IPS-11a (cell line): ENCODE data around the gene MPST.
"Not testable (repeated sequence)": the region's sequence is repeated elsewhere in the genome, so short reads cannot be mapped to it uniquely, and the experiment has no call there.

Experiments used
- H3K4me3 ChIP-seq: one replicate; pipeline ENCODE4 v1.5.1; 2013; ENCODE audit warnings: low read depth, low read length, control low read depth

MPST gene

GRCh38 chr22:37019309-37020191 lies at the start of gene MPST, which contains the start of gene TST:
Gene MPST (plus strand): TSS chr22:37019742. CDS start chr22:37019837, 95 bp downstream.
Gene TST (minus strand): TSS chr22:37019447. CDS start chr22:37018732, 715 bp downstream.
- peak within 1 kb of the TSS; percentile 77 for H3K4me3 ChIP-seq

DNA sequence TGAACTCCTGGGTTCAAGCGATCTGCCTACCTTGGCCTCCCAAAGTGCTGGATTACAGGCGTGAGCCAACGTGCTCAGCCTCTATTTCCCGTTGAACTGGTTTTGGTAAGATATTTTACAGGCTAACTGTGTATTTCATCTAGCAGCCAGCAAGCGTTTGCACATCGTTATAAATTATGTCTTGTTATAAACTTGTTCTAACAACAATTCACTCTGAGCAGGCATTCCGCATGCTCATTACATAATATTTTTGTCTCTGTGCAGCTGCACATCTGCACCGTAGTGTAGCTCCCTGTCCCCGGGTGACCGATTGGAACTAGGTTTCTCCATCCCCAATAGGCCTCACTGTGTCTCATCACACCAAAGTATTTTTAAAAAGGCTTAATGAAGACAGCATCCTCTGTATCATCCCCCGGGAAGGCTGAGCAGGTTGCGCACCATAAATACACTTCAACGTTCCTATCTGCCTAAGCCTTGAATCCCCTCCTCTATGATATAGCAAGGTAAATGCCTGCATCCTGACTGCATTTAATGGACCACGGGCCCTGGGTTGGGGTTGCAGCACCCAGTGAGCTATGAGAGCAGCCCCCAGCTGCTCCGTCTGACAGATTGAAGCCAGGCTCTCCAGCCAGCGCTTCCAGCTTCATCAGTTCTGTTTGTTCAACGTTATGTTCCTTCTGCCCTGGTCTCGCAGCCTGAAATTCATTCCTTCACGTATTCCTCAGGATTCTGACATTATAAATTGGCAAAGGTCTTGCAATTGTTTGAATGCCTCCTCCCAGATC lies 48.0 kb upstream of the MPST start:
- H3K4me3 ChIP-seq, result no peak overlapping the region

DNA sequence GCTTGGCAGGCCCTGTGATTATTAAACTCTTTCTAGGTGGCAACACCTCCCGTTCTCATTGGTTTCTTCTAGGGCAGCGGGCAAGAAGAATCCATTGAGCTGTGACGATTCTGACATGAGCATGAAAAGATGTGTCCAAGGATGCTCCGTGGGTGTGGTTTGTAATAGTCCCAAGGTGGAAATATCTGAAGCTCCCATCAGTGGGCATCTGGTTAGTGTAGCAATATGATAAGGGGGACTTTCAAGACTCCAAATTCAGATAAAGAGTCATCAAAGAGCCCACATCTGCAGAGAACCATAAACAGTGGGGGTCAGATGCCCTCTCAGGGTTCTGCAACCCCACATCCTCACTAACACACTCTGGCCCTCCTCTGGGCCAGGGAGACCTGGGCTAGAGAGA lies 42.9 kb upstream of the MPST start:
- H3K4me3 ChIP-seq, result no peak overlapping the region

GRCh38 chr22:36977401-36977861 lies 42.1 kb upstream of the MPST start:
- no peak overlapping the region for H3K4me3 ChIP-seq

DNA sequence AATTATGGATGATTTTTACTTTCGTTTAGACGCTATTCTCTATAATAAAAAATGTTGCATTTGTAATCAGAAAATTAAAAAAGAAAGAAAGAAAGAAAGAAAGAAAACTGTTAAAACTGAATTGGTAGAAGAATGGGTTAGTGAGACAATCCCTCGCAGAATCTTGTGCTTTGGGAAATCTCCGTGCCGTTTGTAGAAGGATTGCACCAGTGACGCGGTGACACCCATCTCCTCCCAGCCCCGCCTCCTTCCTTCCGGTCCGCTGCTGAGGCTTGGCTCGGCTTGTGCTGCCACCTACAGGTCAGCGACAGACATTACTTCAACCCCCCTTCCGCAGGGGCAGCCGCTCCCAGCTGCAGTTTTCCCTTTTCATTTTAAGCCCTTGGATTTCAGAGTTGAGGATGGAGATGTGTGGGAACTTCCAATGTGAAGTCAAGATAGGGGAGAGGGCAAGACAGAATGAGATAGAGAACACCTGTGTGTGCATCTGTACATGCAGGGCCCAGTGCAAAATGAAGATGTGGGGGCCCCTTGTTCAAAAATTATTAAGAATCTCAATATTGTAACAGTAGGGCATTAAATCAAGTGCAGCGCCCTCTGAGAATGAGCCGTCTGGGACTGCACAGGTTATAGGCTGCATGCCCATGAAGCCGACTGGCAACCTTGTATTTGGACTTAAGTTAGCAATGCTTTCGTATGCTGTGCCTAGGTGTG lies 41.4 kb upstream of the MPST start:
- no peak overlapping the region for H3K4me3 ChIP-seq

- H3K4me3 ChIP-seq, result no peak overlapping the region
Observed at GRCh38 chr22:36979016-36979910, 40.3 kb upstream of the MPST start.

DNA sequence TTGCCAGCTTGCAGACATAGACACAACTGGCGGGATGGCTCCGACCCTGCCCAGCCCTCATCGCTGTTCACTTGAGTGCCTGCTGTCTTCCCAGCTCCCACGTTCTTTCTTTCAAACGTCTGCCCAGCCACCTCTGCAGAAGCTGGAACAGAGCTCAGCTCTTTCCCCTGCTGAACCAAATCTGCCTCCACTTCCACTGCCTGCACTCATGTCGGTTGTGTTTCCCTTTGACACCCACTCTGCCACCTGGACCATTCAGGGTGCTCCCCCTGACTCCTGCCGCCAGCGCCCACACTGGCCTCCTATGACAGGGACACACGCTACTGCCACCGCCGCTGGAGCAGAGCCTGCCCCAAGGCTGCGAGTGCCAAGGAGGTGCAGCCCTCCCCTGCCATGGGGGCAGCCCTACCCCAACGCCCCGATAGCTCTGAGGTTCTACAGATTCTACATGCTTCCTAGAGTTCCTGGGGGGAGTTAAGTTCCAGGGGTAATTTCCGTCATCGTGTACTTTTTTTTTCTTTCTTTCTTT lies 38.2 kb upstream of the MPST start:
- H3K4me3 ChIP-seq, result no peak overlapping the region

DNA sequence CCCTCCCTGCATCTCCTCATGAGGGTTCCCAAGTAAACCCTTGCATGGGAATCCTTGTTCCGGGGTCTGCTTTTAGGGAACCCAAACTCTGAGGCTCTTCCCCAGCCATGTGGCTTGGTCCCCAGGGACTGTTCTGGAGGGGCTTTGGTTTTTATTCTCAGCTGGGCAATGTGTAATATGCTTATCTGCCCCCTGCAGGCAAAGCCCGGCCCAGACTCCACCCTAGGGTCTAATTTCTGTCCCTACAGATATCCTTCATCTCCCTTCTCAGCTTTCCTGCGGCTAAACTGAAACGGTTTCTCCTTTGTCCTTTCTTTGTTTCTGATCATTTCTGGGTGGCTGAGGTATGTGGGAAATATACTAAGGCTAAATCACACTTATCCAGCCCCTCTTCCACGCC lies 37.4 kb upstream of the MPST start:
- no peak overlapping the region for H3K4me3 ChIP-seq

DNA sequence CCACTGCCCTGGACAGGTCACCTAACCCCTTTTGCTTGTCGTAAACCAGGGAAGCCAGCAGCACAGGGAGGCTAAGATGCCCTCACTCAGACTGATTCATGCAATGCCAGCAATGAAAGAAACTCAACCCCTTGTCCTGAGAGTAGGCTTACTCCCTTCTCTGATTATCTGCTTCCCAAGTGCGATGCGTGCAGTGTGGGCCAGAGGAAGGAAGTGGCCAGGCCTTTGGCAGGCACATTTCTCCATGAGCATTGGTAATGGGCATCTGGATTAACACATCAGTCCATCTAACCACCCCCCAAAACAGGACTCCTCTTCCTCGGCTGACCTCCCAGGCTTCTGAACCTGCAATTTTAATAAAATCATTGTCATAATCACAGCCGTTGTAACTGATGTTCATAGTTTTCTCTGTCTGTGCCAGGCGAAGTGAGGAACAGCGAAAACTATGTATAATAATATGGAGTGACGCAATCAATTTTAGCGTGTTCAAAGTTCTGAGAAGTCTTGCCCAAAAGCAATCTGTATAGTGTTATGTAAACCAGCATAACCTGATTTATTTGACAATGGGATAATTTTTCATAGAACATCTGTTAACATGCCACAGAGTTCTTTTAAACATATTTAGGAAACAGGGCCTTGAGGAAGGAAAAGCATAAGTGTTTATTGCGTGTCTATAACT lies 34.2 kb upstream of the MPST start:
- no peak overlapping the region for H3K4me3 ChIP-seq

DNA sequence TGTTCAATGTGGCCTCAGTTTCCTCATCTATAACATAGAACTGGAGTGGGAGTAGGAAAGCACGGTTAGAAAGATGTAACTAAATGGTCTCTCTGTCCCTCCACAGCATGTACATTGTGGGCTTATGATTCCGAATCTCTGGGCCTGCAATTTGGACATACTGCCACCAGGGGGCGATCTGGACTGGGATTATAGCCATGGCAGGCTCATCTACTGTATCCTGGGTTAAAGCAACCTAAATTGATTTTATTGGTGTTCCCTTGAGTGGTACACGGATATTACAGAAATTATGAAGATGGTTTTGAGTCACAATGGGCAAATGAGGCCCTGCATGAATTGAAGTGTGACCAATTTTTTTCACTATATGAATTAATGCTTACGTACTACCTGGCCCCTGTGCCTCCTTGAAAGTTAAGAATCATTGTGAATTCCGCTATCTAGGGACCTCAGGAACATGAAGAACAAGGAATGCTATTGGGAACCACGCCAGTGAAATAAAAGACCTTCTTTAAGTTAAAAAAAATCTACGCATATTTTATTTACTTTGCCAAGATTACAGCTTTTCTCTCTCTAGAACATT lies 33.2 kb upstream of the MPST start:
- H3K4me3 ChIP-seq, result no peak overlapping the region

DNA sequence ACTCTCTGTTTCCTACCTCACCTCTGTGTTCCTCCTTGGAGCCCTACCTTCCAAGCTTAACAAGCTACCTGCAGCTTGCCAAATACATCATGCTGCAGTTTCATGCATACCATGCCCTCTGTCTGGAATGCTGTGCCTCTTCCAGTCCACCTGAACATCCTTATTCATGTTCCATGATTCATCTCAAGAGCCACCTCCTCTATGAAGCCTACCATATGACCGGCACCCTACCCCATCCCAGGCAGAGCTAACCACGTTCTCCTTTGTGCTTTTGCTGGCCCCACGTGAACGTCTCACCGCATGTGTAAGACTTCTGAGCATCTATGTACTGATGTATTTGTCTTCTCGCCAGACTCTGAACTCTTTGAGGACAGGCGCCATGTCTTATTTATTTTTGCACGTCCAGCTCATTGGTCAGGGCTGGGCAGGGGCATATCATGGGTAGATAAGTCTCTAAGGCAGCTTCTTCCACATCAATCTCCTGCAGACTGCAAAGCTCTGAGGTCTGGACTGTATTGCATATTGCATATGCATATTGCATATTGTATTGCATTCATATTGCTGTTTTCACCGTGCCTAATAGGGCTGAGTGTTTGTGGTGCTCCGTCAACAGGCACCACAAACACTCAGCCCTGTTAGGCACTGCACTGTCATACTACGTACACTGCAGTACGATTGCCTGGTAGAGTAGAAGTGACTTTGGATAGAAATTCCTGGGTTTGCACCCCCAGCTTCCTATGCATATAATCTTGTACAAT lies 31.3 kb upstream of the MPST start:
- H3K4me3 ChIP-seq, result no peak overlapping the region

GRCh38 chr22:36989012-36989411 lies 30.5 kb upstream of the MPST start:
- not testable (repeated sequence) for H3K4me3 ChIP-seq

GRCh38 chr22:36990457-36990856 lies 29.1 kb upstream of the MPST start:
- no peak overlapping the region for H3K4me3 ChIP-seq

DNA sequence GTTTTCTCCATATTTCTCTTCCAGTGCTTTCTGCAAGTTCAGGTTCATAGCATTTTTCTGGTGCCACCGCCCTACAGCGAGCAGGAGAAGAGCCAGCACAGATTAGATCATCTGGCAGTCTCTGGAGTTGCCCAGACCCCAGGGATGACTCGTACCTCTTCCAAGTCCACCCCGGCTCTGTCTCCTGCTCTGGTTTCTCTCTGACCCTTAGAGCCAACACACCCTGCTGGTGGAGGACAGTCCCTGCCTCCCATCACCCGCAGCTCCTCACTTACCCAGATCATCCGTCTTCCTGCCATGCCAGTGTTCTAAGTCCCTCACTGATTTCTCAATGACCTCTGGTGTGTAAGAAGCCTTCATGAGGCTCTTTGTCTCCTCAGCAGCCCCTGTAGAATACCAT lies 28.3 kb upstream of the MPST start:
- no peak overlapping the region for H3K4me3 ChIP-seq

- H3K4me3 ChIP-seq, result no peak overlapping the region
Observed at GRCh38 chr22:36997746-36998145, 21.8 kb upstream of the MPST start.

DNA sequence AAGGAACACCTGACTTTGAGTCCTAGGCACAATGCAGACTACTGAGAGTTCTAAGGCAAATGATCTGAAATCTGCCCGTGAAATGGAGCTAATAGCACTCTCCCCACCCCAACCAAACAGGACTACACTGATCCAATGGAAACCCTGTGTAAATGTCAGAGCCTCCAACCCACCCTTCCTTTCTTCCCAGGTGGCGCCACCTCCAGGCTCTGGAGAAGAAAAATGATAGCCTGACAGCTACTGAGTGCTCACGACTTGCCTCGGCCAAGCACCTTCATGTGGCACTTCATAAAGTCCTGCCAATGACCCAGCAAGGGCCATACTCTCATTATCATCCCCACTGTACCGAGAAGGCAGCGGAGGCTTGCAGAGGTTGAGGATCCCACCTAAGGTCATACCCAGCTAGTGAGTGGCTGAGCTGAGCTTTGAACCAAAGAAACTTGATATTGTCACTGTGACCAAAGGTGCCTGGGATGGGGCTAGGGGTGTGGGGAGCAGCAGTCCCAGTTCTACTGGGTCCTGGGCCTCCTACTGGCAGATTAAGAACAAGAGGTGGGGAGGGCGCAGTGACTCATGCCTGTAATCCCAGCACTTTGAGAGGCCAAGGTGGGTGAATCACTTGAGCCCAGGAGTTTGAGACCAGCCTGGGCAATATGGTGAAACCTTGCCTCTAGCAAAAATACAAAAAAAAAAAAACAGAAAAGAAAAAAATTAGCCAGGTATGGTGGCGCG lies 20.8 kb upstream of the MPST start:
- H3K4me3 ChIP-seq, result no peak overlapping the region

GRCh38 chr22:36999463-36999862 lies 20.1 kb upstream of the MPST start:
- no peak overlapping the region for H3K4me3 ChIP-seq
